GM12878 (cell line): ENCODE data around the gene FAR2. TPM values are rescaled to one million over a fixed set of nuclear protein-coding genes. Genes with fewer than 3 reads are reported as not detected.
"Not testable (repeated sequence)": the region's sequence is repeated elsewhere in the genome, so short reads cannot be mapped to it uniquely, and the experiment has no call there.

Experiments used
- ATAC-seq: fragments of 200-7000 bp; cut with Tn5 transposase; 3 replicates; pipeline ENCODE4 v1.9.1; 2020; ENCODE audit warnings: mild to moderate bottlenecking, moderate library complexity
- BruUV-seq: library from RNA; stranded (reverse); fragments of 400-500 nt; replicated peaks from 2 replicates; lab custom pipeline; 2021; lab: Mats Ljungman, UMichigan
- CTCF ChIA-PET: fragments of 300-600 bp; sonication (Branson Sonifier 250); formaldehyde crosslinking; extraction: SDS; loops from one replicate; lab custom pipeline; 2021; ENCODE audit warnings: inconsistent platforms; lab: Yijun Ruan, JAX
- POLR2A ChIA-PET: fragments of 350-600 bp; formaldehyde crosslinking; extraction: SDS; loops from one replicate; lab custom pipeline; 2021; ENCODE audit warnings: inconsistent platforms; lab: Charles Lee
- RAD21 ChIA-PET: fragments of 300-600 bp; sonication (Branson Sonifier 250); formaldehyde crosslinking; loops from one replicate; lab custom pipeline; 2023; ENCODE audit warnings: antibody characterized with exemption; ENCODE audit not compliant: unreplicated experiment; lab: Charles Lee
- SMC1A ChIA-PET: fragments of 300-600 bp; sonication (Branson Sonifier 250); formaldehyde crosslinking; loops from one replicate; lab custom pipeline; 2023; ENCODE audit not compliant: unreplicated experiment, uncharacterized antibody; lab: Charles Lee
- DNase-seq: peaks from one replicate; pipeline ENCODE4 v3.0.0-alpha.2; 2011; ENCODE audit warnings: low read depth, low spot score
- FAIRE-seq: peaks from 3 replicates; lab custom pipeline; 2011; peaks lifted over from hg19 to GRCh38; lab: Jason Lieb, UNC
- H2AFZ ChIP-seq: 2 replicates; pipeline ENCODE4 v1.6.0; 2011; ENCODE audit warnings: low read depth, low read length, control low read depth; ENCODE audit not compliant: control insufficient read depth
- H3K27ac ChIP-seq: 2 replicates; pipeline ENCODE4 v1.5.1; 2011; ENCODE audit warnings: control low read depth; ENCODE audit not compliant: control insufficient read depth, insufficient read depth
- H3K27me3 ChIP-seq, 2 experiments: replicated peaks in 1 of 2; 2 replicates each; pipeline versions ENCODE4 v1.6.0 to v1.6.1; 2011; ENCODE audit warnings: low read length in 1 of 2; ENCODE audit not compliant: control insufficient read depth in 2 of 2, insufficient read depth in 2 of 2
- H3K36me3 ChIP-seq, 2 experiments: 2 replicates each; pipeline ENCODE4 v1.5.1; 2011; ENCODE audit warnings: low read length in 1 of 2; ENCODE audit not compliant: control insufficient read depth in 2 of 2, insufficient read depth in 2 of 2
- H3K4me1 ChIP-seq: 2 replicates; pipeline ENCODE4 v1.6.1; 2011; ENCODE audit warnings: mild to moderate bottlenecking, low read length, moderate library complexity, mixed read lengths; ENCODE audit not compliant: control insufficient read depth, insufficient read depth
- H3K4me2 ChIP-seq: 2 replicates; pipeline ENCODE4 v1.6.0; 2011; ENCODE audit warnings: control low read depth; ENCODE audit not compliant: control insufficient read depth, insufficient read depth
- H3K4me3 ChIP-seq: fragments of 200-600 bp; sonication (generic); 2 replicates; pipeline ENCODE4 v1.5.1; 2016
- H3K79me2 ChIP-seq: 2 replicates; pipeline ENCODE4 v1.6.0; 2011; ENCODE audit warnings: low read length; ENCODE audit not compliant: control insufficient read depth, insufficient read depth
- H3K9ac ChIP-seq: 2 replicates; pipeline ENCODE4 v1.8.0; 2011; ENCODE audit warnings: low read length, control low read depth, mixed read lengths; ENCODE audit not compliant: control insufficient read depth, insufficient read depth
- H3K9me3 ChIP-seq: replicated peaks from 3 replicates; pipeline ENCODE4 v1.5.1; 2011; ENCODE audit warnings: mild to moderate bottlenecking, low read length; ENCODE audit not compliant: control insufficient read depth, insufficient read depth
- H4K20me1 ChIP-seq: 2 replicates; pipeline ENCODE4 v1.6.0; 2011; ENCODE audit not compliant: control insufficient read depth, insufficient read depth
- CREB1 ChIP-seq: IDR thresholded peaks from 2 replicates; pipeline ENCODE4 v1.6.1; 2012; ENCODE audit warnings: low read depth, mild to moderate bottlenecking, inconsistent platforms
- MEF2B ChIP-seq: fragments of 450-650 bp; IDR thresholded peaks from 2 replicates; pipeline ENCODE4 v1.6.1; 2018; ENCODE audit warnings: mild to moderate bottlenecking, moderate library complexity; ENCODE audit not compliant: partially characterized antibody, poor library complexity, severe bottlenecking
- ZBTB11 ChIP-seq: fragments of 450-650 bp; formaldehyde crosslinking; IDR thresholded peaks from 2 replicates; pipeline ENCODE4 v1.5.0; 2022; ENCODE audit warnings: mild to moderate bottlenecking, missing genetic modification characterization
- WGBS: methylation state at CpG from one replicate; pipeline ENCODE4 v1.1.6; 2016; ENCODE audit warnings: low lambda C conversion rate; ENCODE audit not compliant: insufficient replicate concordance, insufficient coverage; ENCODE audit errors: missing lambda C conversion rate; 5-methylcytosine and 5-hydroxymethylcytosine counted together
- in situ Hi-C: fragments of 300-500 bp; cut with MboI; formaldehyde crosslinking; loops from 9 replicates; pipeline ENCODE4 v1.14.3; 2018; ENCODE audit warnings: mixed read lengths
- intact Hi-C: fragments of 100-400 bp; cut with micrococcal nuclease; formaldehyde crosslinking; loops from one replicate; pipeline ENCODE4 v1.14.2; 2022; ENCODE audit not compliant: unreplicated experiment
- polyA plus RNA-seq, 11 experiments: library from polyadenylated mRNA; depleted of rRNA in 4 of 11; unstranded in 6 of 11; stranded (reverse) in 5 of 11; fragments of >200 nt; fragmentation: Nextera tagmentation in 4 of 11; fragmentation: Illumina TruSeq in 1 of 11; extraction: Ambion mirVana in 4 of 11; extraction: Trizol in 1 of 11; gene quantifications; 1 replicate in 1 of 11; 2 replicates in 10 of 11; pipeline versions ENCODE4 v1.2.1 to v1.2.3, GENCODE V29; 2011 to 2016; ENCODE audit warnings: inconsistent platforms in 2 of 11, missing spikeins in 2 of 11, low read depth in 1 of 11
- total RNA-seq, 4 experiments: library from RNA; depleted of rRNA in 3 of 4; stranded (reverse); fragments of >200 nt in 3 of 4; fragmentation: Illumina TruSeq in 1 of 4; extraction: Trizol in 1 of 4; gene quantifications; 2 replicates each; pipeline versions ENCODE4 v1.2.1 to v1.2.3, GENCODE V29; 2013 to 2021

Gene FAR2
- total and polyA plus RNA-seq, 10 of the 15 experiments (the other 5 are each of a cell fraction or from before 2014, with no cell fraction given), result 0.50 to 1.1 (median 0.65) TPM

DNA sequence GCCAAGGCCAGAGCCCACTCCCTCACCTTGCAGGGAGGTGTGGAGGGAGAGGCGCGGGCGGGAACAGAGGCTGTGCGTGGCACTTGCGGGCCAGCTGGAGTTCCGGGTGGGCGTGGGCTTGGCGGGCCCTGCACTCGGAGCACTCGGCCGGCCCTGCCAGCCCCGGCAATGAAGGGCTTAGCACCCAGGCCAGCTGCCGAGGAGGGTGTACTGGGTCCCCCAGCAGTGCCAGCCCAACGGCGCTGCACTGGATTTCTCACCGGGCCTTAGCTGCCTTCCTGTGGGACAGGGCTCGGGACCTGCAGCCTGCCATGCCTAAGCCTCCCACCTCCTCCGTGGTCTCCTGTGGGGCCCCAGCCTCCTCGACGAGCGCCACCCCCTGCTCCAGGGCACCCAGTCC lies 107.5 kb downstream of the FAR2 start (continued):
- TF ChIP-seq ZBTB11 (CRISPR knock-in tag), result no peak
- no peak for TF ChIP-seq CREB1
- no peak for TF ChIP-seq MEF2B

DNA sequence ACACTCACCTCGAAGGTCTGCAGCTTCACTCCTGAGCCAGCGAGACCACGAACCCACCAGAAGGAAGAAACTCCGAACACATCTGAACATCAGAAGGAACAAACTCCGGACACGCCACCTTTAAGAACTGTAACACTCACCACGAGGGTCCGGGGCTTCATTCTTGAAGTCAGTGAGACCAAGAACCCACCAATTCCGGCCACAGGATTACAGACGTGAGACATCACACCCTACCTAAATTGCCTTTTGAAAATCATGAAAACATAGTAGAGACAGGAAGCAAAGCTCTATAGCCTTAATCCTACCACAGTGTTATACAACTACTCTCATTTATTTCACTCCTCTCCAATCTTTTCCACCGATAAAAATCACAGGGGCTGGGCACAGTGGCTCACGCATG lies 108.6 kb downstream of the FAR2 start:
- H3K4me3 ChIP-seq, H4K20me1 ChIP-seq, ATAC-seq, H3K4me2 ChIP-seq, H3K4me1 ChIP-seq, RAD21 ChIA-PET, H3K27me3 ChIP-seq, CTCF ChIA-PET, H3K27ac ChIP-seq, SMC1A ChIA-PET, intact Hi-C loops, DNase-seq, H3K9me3 ChIP-seq, H3K79me2 ChIP-seq, H3K36me3 ChIP-seq, BruUV-seq, H3K9ac ChIP-seq, POLR2A ChIA-PET, in situ Hi-C loops, FAIRE-seq, H2AFZ ChIP-seq: not testable (repeated sequence)
- WGBS, result 56% methylated on average over 8 of the region's 12 CpGs
